Mesenchymal stem cell (in vitro differentiated cells and primary cell): ENCODE data around the gene SLC16A13.

Experiments
- DNase-seq: peaks from one replicate; pipeline ENCODE4 v3.0.0-alpha.2; 2013
- H2AFZ ChIP-seq: one replicate; pipeline ENCODE4 v1.6.1; 2013; ENCODE audit warnings: low read depth, mild to moderate bottlenecking, control low read depth, inconsistent platforms, low read length, moderate library complexity
- H2AK5ac ChIP-seq: 2 replicates; pipeline ENCODE4 v1.6.1; 2013; ENCODE audit warnings: low read length, moderate library complexity, mild to moderate bottlenecking, inconsistent platforms; ENCODE audit not compliant: severe bottlenecking
- H2BK120ac ChIP-seq: one replicate; pipeline ENCODE4 v1.6.1; 2013; ENCODE audit warnings: low read depth, mild to moderate bottlenecking, inconsistent platforms, low read length, moderate library complexity
- H2BK12ac ChIP-seq, 2 experiments: one replicate each; pipeline ENCODE4 v1.6.1; 2013; ENCODE audit warnings: inconsistent platforms in 2 of 2, low read length in 2 of 2, mild to moderate bottlenecking in 2 of 2, moderate library complexity in 2 of 2, control low read depth in 1 of 2
- H2BK15ac ChIP-seq: one replicate; pipeline ENCODE4 v1.6.1; 2013; ENCODE audit warnings: mild to moderate bottlenecking, low read depth, inconsistent platforms; ENCODE audit not compliant: poor library complexity, severe bottlenecking
- H2BK5ac ChIP-seq: 2 replicates; pipeline ENCODE4 v1.6.1; 2013; ENCODE audit warnings: low read depth, mild to moderate bottlenecking, low read length, control low read depth, inconsistent platforms; ENCODE audit not compliant: poor library complexity, severe bottlenecking
- H3K14ac ChIP-seq, 2 experiments: one replicate each; pipeline ENCODE4 v1.6.1; 2013; ENCODE audit warnings: inconsistent platforms in 2 of 2, low read length in 2 of 2, control low read depth in 1 of 2, mild to moderate bottlenecking in 1 of 2, moderate library complexity in 1 of 2
- H3K18ac ChIP-seq, 2 experiments: one replicate each; pipeline ENCODE4 v1.6.1; 2013; ENCODE audit warnings: inconsistent platforms in 2 of 2, low read length in 2 of 2, control low read depth in 1 of 2, low read depth in 1 of 2, mild to moderate bottlenecking in 1 of 2
- H3K23ac ChIP-seq, 2 experiments: one replicate each; pipeline ENCODE4 v1.6.1; 2013; ENCODE audit warnings: inconsistent platforms in 2 of 2, low read length in 2 of 2, mild to moderate bottlenecking in 2 of 2, moderate library complexity in 2 of 2, control low read depth in 1 of 2
- H3K27ac ChIP-seq: 2 replicates; pipeline ENCODE4 v1.5.1; 2013; ENCODE audit warnings: mild to moderate bottlenecking, moderate library complexity, low read length, control low read depth, inconsistent platforms; ENCODE audit not compliant: poor library complexity, severe bottlenecking
- H3K27me3 ChIP-seq, 2 experiments: 2 replicates each; pipeline versions ENCODE4 v1.6.1 to v1.7.0; 2013; ENCODE audit warnings: low read length in 2 of 2, mild to moderate bottlenecking in 2 of 2, moderate library complexity in 2 of 2, control low read depth in 1 of 2, inconsistent platforms in 1 of 2; ENCODE audit not compliant: control insufficient read depth in 1 of 2, insufficient read depth in 1 of 2
- H3K36me3 ChIP-seq, 2 experiments: 2 replicates each; pipeline versions ENCODE4 v1.6.1 to v1.7.0; 2013; ENCODE audit warnings: low read length in 2 of 2, control low read depth in 1 of 2, inconsistent platforms in 1 of 2, low read depth in 1 of 2, mild to moderate bottlenecking in 1 of 2; ENCODE audit not compliant: insufficient read depth in 2 of 2, control insufficient read depth in 1 of 2
- H3K4ac ChIP-seq, 2 experiments: one replicate each; pipeline ENCODE4 v1.6.1; 2013; ENCODE audit warnings: inconsistent platforms in 2 of 2, low read length in 2 of 2, mild to moderate bottlenecking in 2 of 2, moderate library complexity in 2 of 2, control low read depth in 1 of 2, low read depth in 1 of 2
- H3K4me1 ChIP-seq: 2 replicates; pipeline ENCODE4 v1.6.1; 2013; ENCODE audit warnings: low read depth, low read length, control low read depth; ENCODE audit not compliant: control insufficient read depth, insufficient read depth
- H3K4me2 ChIP-seq: 2 replicates; pipeline ENCODE4 v1.6.1; 2013; ENCODE audit warnings: low read length, mild to moderate bottlenecking, inconsistent platforms; ENCODE audit not compliant: poor library complexity, severe bottlenecking
- H3K4me3 ChIP-seq, 2 experiments: 2 replicates each; pipeline versions ENCODE4 v1.5.1 to v1.7.0; 2013; ENCODE audit warnings: low read length in 2 of 2, mild to moderate bottlenecking in 2 of 2, control low read depth in 1 of 2, low read depth in 1 of 2; ENCODE audit not compliant: insufficient read depth in 1 of 2
- H3K79me1 ChIP-seq: replicated peaks from 2 replicates; pipeline ENCODE4 v1.6.1; 2013; ENCODE audit warnings: mild to moderate bottlenecking, control low read depth, low read length, inconsistent platforms; ENCODE audit not compliant: poor library complexity, severe bottlenecking
- H3K9ac ChIP-seq: 2 replicates; pipeline ENCODE4 v1.7.0; 2013; ENCODE audit warnings: mild to moderate bottlenecking, low read length, moderate library complexity
- H3K9me3 ChIP-seq: 2 replicates; pipeline ENCODE4 v1.7.0; 2013; ENCODE audit warnings: mild to moderate bottlenecking, low read length; ENCODE audit not compliant: control insufficient read depth
- H4K8ac ChIP-seq: one replicate; pipeline ENCODE4 v1.6.1; 2013; ENCODE audit warnings: inconsistent platforms, mild to moderate bottlenecking, low read length, moderate library complexity
- H4K91ac ChIP-seq: one replicate; pipeline ENCODE4 v1.6.1; 2013; ENCODE audit warnings: mild to moderate bottlenecking, low read length, inconsistent platforms
- WGBS: methylation state at CpG from one replicate; pipeline ENCODE4 v1.1.7; 2013; ENCODE audit warnings: mixed read lengths; 5-methylcytosine and 5-hydroxymethylcytosine counted together

The SLC16A13 gene

DNA sequence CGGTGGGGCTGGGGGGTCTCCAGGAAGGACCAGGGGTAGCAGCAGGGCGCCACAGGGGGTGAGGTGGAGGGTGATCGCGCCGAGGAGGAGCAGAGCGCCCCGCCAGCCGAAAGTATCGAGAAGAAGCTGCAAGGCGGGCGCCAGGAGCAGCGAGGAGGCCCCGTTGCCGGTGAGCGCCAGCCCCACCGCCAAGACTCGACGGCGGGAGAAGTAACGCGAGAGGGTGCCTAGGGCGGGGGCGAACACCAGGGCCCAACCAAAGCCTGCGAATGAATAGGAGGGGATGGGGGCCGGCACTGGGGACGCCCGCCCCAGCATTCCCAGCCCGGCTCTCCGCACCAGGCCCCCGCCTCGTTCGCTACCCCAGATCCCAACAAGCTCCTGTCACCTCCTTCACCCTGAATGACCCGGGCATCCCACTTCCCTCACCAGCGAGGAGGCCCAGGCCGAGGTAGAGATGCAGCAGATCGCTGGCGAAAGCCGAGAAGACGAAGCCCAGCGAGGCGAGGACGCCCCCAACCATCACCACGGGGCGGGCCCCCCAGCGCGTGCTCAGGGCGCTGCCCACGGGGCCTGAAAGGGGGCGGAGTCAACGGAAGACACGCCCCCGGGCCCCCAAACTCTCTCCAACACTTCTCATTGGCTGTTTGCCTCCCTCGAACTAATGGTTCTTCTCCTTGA is 6.8 kb downstream of the SLC16A13 start:
- Histone ChIP-seq H3K27ac (no peak overlapping the region), H3K36me3 (peaks cover 0 to 3% of the 10 kb centered on the region in 2 experiments), H3K4me2 (no peak overlapping the region), H3K4me3 (peak overlapping the region in 1 of 2 experiments; percentile 68), H4K91ac (peak overlapping the region; percentile 78), H3K9me3 (no peaks in the 10 kb centered on the region), H4K8ac (peak overlapping the region; percentile 92), H2BK120ac (no peak overlapping the region), H3K79me1 (peaks cover 4% of the 10 kb centered on the region), H3K18ac (peak overlapping the region; percentile 46 to 88), H2AK5ac (no peak overlapping the region), H3K27me3 (peaks cover 46 to 50% of the 10 kb centered on the region in 2 experiments), H2AFZ (no peak overlapping the region), H3K9ac (peak overlapping the region; percentile 68), H2BK5ac (no peak overlapping the region), H2BK12ac (no peak overlapping the region), H3K14ac (no peak overlapping the region), H3K4ac (peak overlapping the region in 1 of 2 experiments; percentile 6), H2BK15ac (peak overlapping the region; percentile 36), H3K4me1 (peaks cover 41% of the 10 kb centered on the region), H3K23ac (no peak overlapping the region)
- DNase-seq: no peak
- WGBS: 13% methylated on average over 52 of the region's 53 CpGs

DNA sequence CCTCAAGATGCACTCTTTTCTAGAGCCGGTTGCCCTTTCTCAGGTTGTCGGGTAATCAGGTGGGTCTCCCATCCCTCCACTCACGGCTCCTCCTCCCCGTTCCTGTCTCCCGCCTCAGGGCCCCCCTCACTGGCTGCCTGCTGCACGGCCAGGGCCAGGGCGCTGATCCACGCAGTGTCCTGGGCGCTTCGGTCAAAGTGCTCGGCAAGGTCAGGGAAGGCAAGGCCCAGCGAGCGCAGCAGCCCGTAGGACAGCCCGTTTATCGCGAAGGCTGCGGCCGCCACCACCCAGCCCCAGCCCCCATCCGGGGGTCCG is 7.3 kb downstream of the SLC16A13 start:
- H3K79me1 ChIP-seq: peaks cover 2% of the 10 kb centered on the region
- peak overlapping the region; percentile 75 to 88 for H3K18ac ChIP-seq
- peaks cover 0 to 1% of the 10 kb centered on the region in 2 experiments for H3K36me3 ChIP-seq
- H2BK120ac ChIP-seq: no peak overlapping the region
- peak overlapping the region; percentile 92 for H4K91ac ChIP-seq
- peak overlapping the region; percentile 92 for H4K8ac ChIP-seq
- H3K23ac ChIP-seq: peak overlapping the region in 1 of 2 experiments; percentile 16
- peak overlapping the region; percentile 87 for H2AFZ ChIP-seq
- H2AK5ac ChIP-seq: no peak overlapping the region
- peak overlapping the region in 1 of 2 experiments; percentile 90 for H2BK12ac ChIP-seq
- H3K9me3 ChIP-seq: no peaks in the 10 kb centered on the region
- H3K9ac ChIP-seq: peak overlapping the region; percentile 68
- no peak overlapping the region for H2BK5ac ChIP-seq
- DNase-seq: no peak
- H3K4me1 ChIP-seq: peaks cover 41% of the 10 kb centered on the region
- peak overlapping the region; percentile 1 to 60 for H3K4ac ChIP-seq
- H3K27me3 ChIP-seq: peaks cover 46 to 53% of the 10 kb centered on the region in 2 experiments
- peak overlapping the region; percentile 92 for H3K4me2 ChIP-seq
- peak overlapping the region; percentile 84 for H2BK15ac ChIP-seq
- peak overlapping the region in 1 of 2 experiments; percentile 85 for H3K14ac ChIP-seq
- H3K4me3 ChIP-seq: peak overlapping the region; percentile 37 to 68
- no peak overlapping the region for H3K27ac ChIP-seq
- WGBS: 6% methylated on average over 21 of the region's 21 CpGs

DNA sequence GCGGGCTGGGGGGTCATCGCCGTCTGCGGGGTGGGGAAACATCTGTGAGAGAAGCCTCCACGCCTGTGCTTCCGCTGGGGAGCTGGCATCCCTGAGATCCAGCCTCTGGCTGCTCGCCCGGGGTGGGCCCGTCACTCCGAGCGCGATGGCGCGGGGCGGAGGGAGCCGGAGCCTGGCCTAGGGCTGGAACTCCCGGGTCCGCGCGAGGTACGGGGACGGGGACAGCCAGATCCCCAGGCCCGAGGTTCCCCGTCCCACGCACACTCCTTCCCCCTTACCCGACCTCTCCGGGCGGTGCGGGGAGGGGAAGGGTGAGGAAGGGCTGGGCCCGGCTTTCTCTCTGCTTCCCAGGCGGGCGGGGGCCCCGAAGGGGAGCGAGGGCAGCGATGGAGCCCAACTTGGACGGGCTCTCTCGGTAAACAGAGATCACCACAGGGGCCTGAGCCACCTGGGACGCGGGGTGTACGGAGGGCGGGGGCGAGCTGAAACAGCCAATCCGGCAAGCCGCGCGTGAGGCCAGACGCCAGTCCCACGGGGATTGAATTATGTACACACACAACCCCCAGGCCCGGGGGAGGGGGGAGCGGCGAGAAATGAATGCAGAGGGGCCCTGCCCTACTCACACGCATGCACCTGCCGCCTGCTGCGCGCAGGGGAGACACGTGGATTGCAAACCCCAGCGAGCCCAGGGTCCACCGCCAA is 7.8 kb downstream of the SLC16A13 start, which contains the start of gene SLC16A11:
SLC16A11 (minus strand) TSS at position 596 of the 702 bp plus-strand sequence; CDS start at position 17, 579 bp downstream.
- H4K91ac ChIP-seq: peak within 1 kb of the TSS; percentile 92
- peak within 1 kb of the TSS; percentile 37 to 68 for H3K4me3 ChIP-seq
- WGBS: 7% methylated on average over 42 of the region's 58 CpGs
- peak within 1 kb of the TSS in 1 of 2 experiments; percentile 34 for H3K23ac ChIP-seq
- no peak within 1 kb of the TSS for H3K27ac ChIP-seq
- peaks cover 46 to 55% of the 10 kb centered on the region in 2 experiments for H3K27me3 ChIP-seq
- H3K4me1 ChIP-seq: peaks cover 38% of the 10 kb centered on the region
- no peak within 1 kb of the TSS for H2BK5ac ChIP-seq
- H2BK15ac ChIP-seq: peak within 1 kb of the TSS; percentile 84
- peak within 1 kb of the TSS; percentile 68 for H3K9ac ChIP-seq
- peak within 1 kb of the TSS in 1 of 2 experiments; percentile 85 for H3K14ac ChIP-seq
- no peak within 1 kb of the TSS for H2AK5ac ChIP-seq
- no peaks in the 10 kb centered on the region for H3K9me3 ChIP-seq
- H3K4ac ChIP-seq: peak within 1 kb of the TSS; percentile 1 to 60
- H2BK120ac ChIP-seq: no peak within 1 kb of the TSS
- no peaks in the 10 kb centered on the region for H3K79me1 ChIP-seq
- no peak for DNase-seq
- H3K4me2 ChIP-seq: peak within 1 kb of the TSS; percentile 92
- H3K36me3 ChIP-seq: no peaks in the 10 kb centered on the region
- H2AFZ ChIP-seq: peak within 1 kb of the TSS; percentile 87
- H4K8ac ChIP-seq: peak within 1 kb of the TSS; percentile 92
- peak within 1 kb of the TSS; percentile 75 to 88 for H3K18ac ChIP-seq
- H2BK12ac ChIP-seq: peak within 1 kb of the TSS in 1 of 2 experiments; percentile 90

DNA sequence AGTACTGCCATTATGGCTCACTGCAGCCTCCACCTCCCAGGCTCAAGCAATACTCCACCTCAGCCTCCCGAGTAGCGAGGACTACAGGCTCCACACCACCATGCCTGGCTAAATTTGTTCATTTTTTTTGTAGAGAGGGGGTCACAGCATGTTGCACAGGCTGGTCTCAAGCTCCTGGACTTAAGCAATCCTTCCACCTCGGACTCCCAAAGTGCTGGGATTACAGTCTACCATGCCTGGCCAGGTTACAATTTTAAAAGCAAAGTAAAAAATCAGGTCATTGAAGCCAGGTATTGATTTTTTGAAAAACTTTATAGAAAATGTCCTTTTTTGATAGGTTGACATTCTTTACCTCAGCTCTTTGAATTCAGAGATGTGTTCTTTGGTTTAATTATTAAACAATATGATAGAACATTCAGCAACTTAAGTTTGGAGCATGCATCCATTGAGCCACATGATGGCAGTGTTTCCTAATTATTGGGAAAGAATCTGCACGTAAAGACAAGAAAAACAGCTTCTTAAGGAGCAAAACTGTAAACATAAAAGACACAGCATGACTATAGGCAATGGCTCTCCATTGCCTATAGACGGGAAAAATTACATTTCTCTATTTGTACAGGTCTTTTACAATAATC is 9.8 kb downstream of the SLC16A13 start:
- Histone ChIP-seq H3K36me3 (no peaks in the 10 kb centered on the region), H3K27ac (no peak overlapping the region), H2BK12ac (no peak overlapping the region), H2BK15ac (no peak overlapping the region), H4K8ac (no peak overlapping the region), H2AFZ (no peak overlapping the region), H4K91ac (no peak overlapping the region), H3K9ac (no peak overlapping the region), H3K4ac (no peak overlapping the region), H2AK5ac (no peak overlapping the region), H3K27me3 (peaks cover 46 to 67% of the 10 kb centered on the region in 2 experiments), H3K4me2 (peak overlapping the region; percentile 30), H3K23ac (no peak overlapping the region), H2BK120ac (no peak overlapping the region), H3K79me1 (no peaks in the 10 kb centered on the region), H3K4me1 (peaks cover 34% of the 10 kb centered on the region), H3K14ac (no peak overlapping the region), H3K4me3 (no peak overlapping the region), H3K9me3 (no peaks in the 10 kb centered on the region), H3K18ac (no peak overlapping the region), H2BK5ac (no peak overlapping the region)
- 44% methylated on average over 4 of the region's 5 CpGs for WGBS
- peak; percentile 85 for DNase-seq
